GM23248 (cell line): ENCODE measurements around the gene GGTLC1. TPM values are rescaled to one million over a fixed set of nuclear protein-coding genes. Genes with fewer than 3 reads are reported as not detected.

Experiments
- DNase-seq: peaks from one replicate; pipeline ENCODE4 v3.0.0-alpha.2; 2015
- H2AFZ ChIP-seq: fragments of 200-600 bp; sonication (generic); 2 replicates; pipeline ENCODE4 v1.6.1; 2016; ENCODE audit warnings: antibody characterized with exemption
- H3F3A ChIP-seq: fragments of 200-600 bp; sonication (generic); 2 replicates; pipeline ENCODE4 v1.6.1; 2016; ENCODE audit warnings: mild to moderate bottlenecking, antibody characterized with exemption, mixed run types; ENCODE audit not compliant: insufficient read depth
- H3K27ac ChIP-seq: fragments of 200-600 bp; sonication (generic); 2 replicates; pipeline ENCODE4 v1.5.1; 2016; ENCODE audit warnings: mild to moderate bottlenecking
- H3K27me3 ChIP-seq: fragments of 200-600 bp; sonication (generic); replicated peaks from 2 replicates; pipeline ENCODE4 v1.6.1; 2016; ENCODE audit warnings: mild to moderate bottlenecking; ENCODE audit not compliant: insufficient read depth
- H3K36me3 ChIP-seq: fragments of 200-600 bp; sonication (generic); 2 replicates; pipeline ENCODE4 v1.6.1; 2016; ENCODE audit warnings: low read depth, mild to moderate bottlenecking
- H3K4me1 ChIP-seq: fragments of 200-600 bp; sonication (generic); 2 replicates; pipeline ENCODE4 v1.6.1; 2016; ENCODE audit warnings: mild to moderate bottlenecking; ENCODE audit not compliant: insufficient read depth
- H3K4me2 ChIP-seq: fragments of 200-600 bp; sonication (generic); one replicate; pipeline ENCODE4 v1.6.1; 2016; ENCODE audit warnings: mild to moderate bottlenecking; ENCODE audit not compliant: unreplicated experiment
- H3K4me3 ChIP-seq: fragments of 200-600 bp; sonication (generic); 2 replicates; pipeline ENCODE4 v1.5.1; 2016; ENCODE audit warnings: mild to moderate bottlenecking
- H3K79me2 ChIP-seq: fragments of 200-600 bp; sonication (generic); 2 replicates; pipeline ENCODE4 v1.6.1; 2016; ENCODE audit warnings: mild to moderate bottlenecking; ENCODE audit not compliant: insufficient read depth
- H3K9ac ChIP-seq: fragments of 200-600 bp; sonication (generic); 2 replicates; pipeline ENCODE4 v1.6.1; 2016; ENCODE audit warnings: mild to moderate bottlenecking
- H3K9me2 ChIP-seq: fragments of 200-600 bp; sonication (generic); 2 replicates; pipeline ENCODE4 v1.6.1; 2016; ENCODE audit warnings: mixed run types, mild to moderate bottlenecking, moderate library complexity; ENCODE audit not compliant: insufficient read depth
- H3K9me3 ChIP-seq: fragments of 200-600 bp; sonication (generic); one replicate; pipeline ENCODE4 v1.6.1; 2017; ENCODE audit warnings: low read depth
- H4K20me1 ChIP-seq: fragments of 200-600 bp; sonication (generic); 2 replicates; pipeline ENCODE4 v1.6.0; 2016; ENCODE audit not compliant: insufficient read depth
- EZH2 ChIP-seq: fragments of 200-600 bp; sonication (generic); IDR thresholded peaks from 2 replicates; pipeline ENCODE4 v1.6.1; 2018; ENCODE audit warnings: antibody characterized with exemption, mild to moderate bottlenecking; ENCODE audit not compliant: insufficient read depth, poor library complexity, severe bottlenecking
- EZH2phosphoT487 ChIP-seq: fragments of 200-600 bp; sonication (generic); IDR thresholded peaks from 2 replicates; pipeline ENCODE4 v1.6.1; 2018; ENCODE audit warnings: antibody characterized with exemption, moderate library complexity, mild to moderate bottlenecking, low read depth; ENCODE audit not compliant: insufficient read depth
- WGBS, 2 experiments: methylation state at CpG; one replicate each; pipeline ENCODE4 v1.1.6; 2015 to 2017; ENCODE audit warnings: low lambda C conversion rate in 2 of 2, low coverage in 1 of 2; ENCODE audit errors: missing lambda C conversion rate in 2 of 2; 5-methylcytosine and 5-hydroxymethylcytosine counted together
- in situ Hi-C: fragments of 300-500 bp; cut with MboI; formaldehyde crosslinking; loops from 2 replicates; pipeline ENCODE4 v1.15.0; 2020
- polyA plus RNA-seq: library from polyadenylated mRNA; unstranded; fragments of >200 nt; fragmentation: Nextera tagmentation; extraction: Ambion mirVana; gene quantifications from 2 replicates; pipeline ENCODE4 v1.2.1, GENCODE V29; 2016
- total RNA-seq: library from RNA; depleted of rRNA; stranded (reverse); fragments of >200 nt; shearing (Covaris generic); gene quantifications from 2 replicates; pipeline ENCODE4 v1.2.3, GENCODE V29; 2014

Gene GGTLC1
- total and polyA plus RNA-seq, 2 experiments from 2014 or later: not detected

- peak; percentile 4 for DNase-seq
Measured at GRCh38 chr20:24027229-24027628, 38.6 kb upstream of the GGTLC1 start.

GRCh38 chr20:24022621-24023180 lies 34.1 kb upstream of the GGTLC1 start:
- Histone ChIP-seq H3K79me2 (no peaks in the 10 kb centered on the region), H2AFZ (no peak overlapping the region), H3K9me3 (no peaks in the 10 kb centered on the region), H3K4me2 (no peak overlapping the region), H3K4me1 (no peaks in the 10 kb centered on the region), H3K36me3 (no peaks in the 10 kb centered on the region), H3K4me3 (no peak overlapping the region), H3K9me2 (no peaks in the 10 kb centered on the region), H3K27me3 (no peaks in the 10 kb centered on the region), H3K9ac (no peak overlapping the region), H3F3A (no peaks in the 10 kb centered on the region), H4K20me1 (no peaks in the 10 kb centered on the region), H3K27ac (no peak overlapping the region)
- no peak for DNase-seq
- TF ChIP-seq EZH2 (no peak), EZH2phosphoT487 (no peak)
- in situ Hi-C loops: no loop called here
- whole genome bisulfite sequencing, 2 experiments: 36 to 42% methylated on average over 4 of the region's 4 CpGs

More at GRCh38 chr20:24027229-24027628, 38.6 kb upstream of the GGTLC1 start:
- no peak overlapping the region for H3K9ac ChIP-seq
- TF ChIP-seq EZH2phosphoT487 (no peak), EZH2 (no peak)
- no peak overlapping the region for H2AFZ ChIP-seq
- no peaks in the 10 kb centered on the region for H3K9me2 ChIP-seq
- H3K27me3 ChIP-seq: no peaks in the 10 kb centered on the region
- in situ Hi-C loops: no loop called here
- no peaks in the 10 kb centered on the region for H4K20me1 ChIP-seq
- no peak overlapping the region for H3K27ac ChIP-seq
- H3K4me1 ChIP-seq: no peaks in the 10 kb centered on the region
- H3F3A ChIP-seq: no peaks in the 10 kb centered on the region
- no peaks in the 10 kb centered on the region for H3K36me3 ChIP-seq
- H3K4me2 ChIP-seq: no peak overlapping the region
- no peak overlapping the region for H3K4me3 ChIP-seq
- H3K9me3 ChIP-seq: no peaks in the 10 kb centered on the region
- 5% methylated on average over 6 of the region's 6 CpGs for WGBS, 2 experiments
- no peaks in the 10 kb centered on the region for H3K79me2 ChIP-seq

GRCh38 chr20:24018796-24019195 lies 30.2 kb upstream of the GGTLC1 start:
- no peak overlapping the region for H3K4me3 ChIP-seq
- DNase-seq: peak; percentile 18

GRCh38 chr20:24017458-24017755 lies 28.8 kb upstream of the GGTLC1 start:
- Histone ChIP-seq H3K27ac (no peak overlapping the region), H3K4me3 (no peak overlapping the region)

More at GRCh38 chr20:24018796-24019195, 30.2 kb upstream of the GGTLC1 start:
- no peaks in the 10 kb centered on the region for H3K36me3 ChIP-seq
- no peaks in the 10 kb centered on the region for H3K4me1 ChIP-seq
- no peaks in the 10 kb centered on the region for H3K9me2 ChIP-seq
- TF ChIP-seq EZH2 (no peak), EZH2phosphoT487 (no peak)
- H2AFZ ChIP-seq: no peak overlapping the region
- no peaks in the 10 kb centered on the region for H3F3A ChIP-seq
- no peaks in the 10 kb centered on the region for H4K20me1 ChIP-seq
- 0 to 5% methylated on average over 2 of the region's 2 CpGs for WGBS, 2 experiments
- no peaks in the 10 kb centered on the region for H3K79me2 ChIP-seq
- no peaks in the 10 kb centered on the region for H3K9me3 ChIP-seq
- no peak overlapping the region for H3K9ac ChIP-seq
- in situ Hi-C loops: no loop called here
- no peak overlapping the region for H3K27ac ChIP-seq
- H3K4me2 ChIP-seq: no peak overlapping the region
- H3K27me3 ChIP-seq: 0 out of 2 replicates have a peak, but pooled peaks cover 9% of the 10 kb centered on the region

More at GRCh38 chr20:24017458-24017755, 28.8 kb upstream of the GGTLC1 start:
- Histone ChIP-seq H3K4me2 (no peak overlapping the region), H3K9me2 (no peaks in the 10 kb centered on the region), H3K27me3 (0 out of 2 replicates have a peak, but pooled peaks cover 9% of the 10 kb centered on the region), H2AFZ (no peak overlapping the region), H3F3A (no peaks in the 10 kb centered on the region), H3K9me3 (no peaks in the 10 kb centered on the region), H3K4me1 (no peaks in the 10 kb centered on the region), H3K9ac (no peak overlapping the region), H4K20me1 (no peaks in the 10 kb centered on the region), H3K79me2 (no peaks in the 10 kb centered on the region), H3K36me3 (no peaks in the 10 kb centered on the region)
- WGBS, 2 experiments: 0 to 3% methylated on average over 3 of the region's 3 CpGs
- in situ Hi-C loops: no loop called here
- peak; percentile 28 for DNase-seq
- TF ChIP-seq EZH2 (no peak), EZH2phosphoT487 (no peak)
